Measurements from ENCODE around the gene ARHGEF7. TPM values are rescaled to one million over a fixed set of nuclear protein-coding genes. Genes with fewer than 3 reads are reported as not detected.
"Not testable (repeated sequence)": the region's sequence is repeated elsewhere in the genome, so short reads cannot be mapped to it uniquely, and the experiment has no call there.

Gene ARHGEF7
- total RNA-seq, 1 donor from 2014 or later = 157 TPM

- DNase-seq = not testable (repeated sequence)
These were observed 83.7 kb downstream of the ARHGEF7 start for GRCh38 chr13:111198732-111199378.

GRCh38 chr13:111201304-111201940, 86.3 kb downstream of the ARHGEF7 start:
- DNase-seq = no peak

- DNase-seq = no peak
These were observed 87.1 kb downstream of the ARHGEF7 start for GRCh38 chr13:111202156-111202621.

GRCh38 chr13:111202745-111203144, 87.6 kb downstream of the ARHGEF7 start:
- DNase-seq = no peak

GRCh38 chr13:111203736-111204389, 88.8 kb downstream of the ARHGEF7 start:
- DNase-seq = no peak

- DNase-seq = no peak
These were observed 89.5 kb downstream of the ARHGEF7 start for GRCh38 chr13:111204438-111205177.

GRCh38 chr13:111206148-111206547, 91.0 kb downstream of the ARHGEF7 start:
- no peak for DNase-seq

GRCh38 chr13:111209613-111210012, 94.5 kb downstream of the ARHGEF7 start:
- DNase-seq = no peak

GRCh38 chr13:111210091-111210490, 95.0 kb downstream of the ARHGEF7 start:
- DNase-seq = no peak

- peak; percentile 22 for DNase-seq
These were observed 95.7 kb downstream of the ARHGEF7 start for GRCh38 chr13:111210544-111211469.

GRCh38 chr13:111211789-111212516, 96.8 kb downstream of the ARHGEF7 start:
- no peak for DNase-seq

- DNase-seq = no peak
These were observed 97.4 kb downstream of the ARHGEF7 start for GRCh38 chr13:111212517-111212873.

GRCh38 chr13:111213964-111214726, 99.0 kb downstream of the ARHGEF7 start:
- DNase-seq = no peak

- no peak for DNase-seq
These were observed 100.3 kb downstream of the ARHGEF7 start for GRCh38 chr13:111215081-111216047.

GRCh38 chr13:111216166-111216960, 101.3 kb downstream of the ARHGEF7 start:
- DNase-seq = no peak

- no peak for DNase-seq
These were observed 102.5 kb downstream of the ARHGEF7 start for GRCh38 chr13:111217641-111218040.

GRCh38 chr13:111219280-111219679, 104.2 kb downstream of the ARHGEF7 start:
- DNase-seq = no peak

- DNase-seq = no peak
These were observed 104.8 kb downstream of the ARHGEF7 start for GRCh38 chr13:111219950-111220349.

Data from occipital lobe (tissue), 2 donors.